NK-92 (cell line): ENCODE data around the gene GAK.

Experiments used
- DNase-seq: peaks from one replicate; lab custom pipeline; 2025; ENCODE audit not compliant: unreplicated experiment; lab: John Stamatoyannopoulos, UW

Gene GAK

DNA sequence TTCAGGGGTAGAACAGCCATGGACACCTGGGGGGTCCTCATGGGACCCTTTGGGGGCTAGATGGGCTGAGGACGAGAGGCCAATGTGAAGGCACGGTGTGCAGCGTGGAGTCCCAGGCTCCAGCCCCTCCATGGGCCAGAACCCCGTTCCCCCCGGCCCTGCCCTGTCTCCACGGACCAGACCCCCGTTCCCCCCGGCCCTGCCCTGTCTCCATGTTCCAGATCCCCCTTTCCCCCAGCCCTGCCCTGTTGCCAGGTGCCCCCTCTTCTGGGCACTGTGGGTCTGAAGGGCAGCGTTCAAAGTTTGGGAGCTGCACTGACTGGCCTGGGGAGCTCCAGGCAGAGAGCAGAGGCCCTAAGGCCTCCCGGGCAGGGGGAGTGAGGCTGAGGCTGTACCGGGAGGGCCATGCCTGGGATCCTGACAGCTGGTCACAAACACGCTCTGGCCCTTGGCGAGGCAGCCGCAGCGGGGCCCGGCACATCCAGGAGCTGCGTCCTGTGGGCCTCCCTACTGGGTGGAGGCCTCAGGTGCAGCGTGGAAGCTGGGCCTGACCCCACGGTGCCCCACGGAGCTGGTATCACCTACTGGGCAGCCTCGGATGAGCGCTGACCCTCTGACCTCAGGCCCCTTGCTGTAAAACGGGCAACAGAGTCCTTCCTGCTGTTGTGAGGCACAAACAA, 32.4 kb upstream of the GAK start:
- DNase-seq: no peak

DNA sequence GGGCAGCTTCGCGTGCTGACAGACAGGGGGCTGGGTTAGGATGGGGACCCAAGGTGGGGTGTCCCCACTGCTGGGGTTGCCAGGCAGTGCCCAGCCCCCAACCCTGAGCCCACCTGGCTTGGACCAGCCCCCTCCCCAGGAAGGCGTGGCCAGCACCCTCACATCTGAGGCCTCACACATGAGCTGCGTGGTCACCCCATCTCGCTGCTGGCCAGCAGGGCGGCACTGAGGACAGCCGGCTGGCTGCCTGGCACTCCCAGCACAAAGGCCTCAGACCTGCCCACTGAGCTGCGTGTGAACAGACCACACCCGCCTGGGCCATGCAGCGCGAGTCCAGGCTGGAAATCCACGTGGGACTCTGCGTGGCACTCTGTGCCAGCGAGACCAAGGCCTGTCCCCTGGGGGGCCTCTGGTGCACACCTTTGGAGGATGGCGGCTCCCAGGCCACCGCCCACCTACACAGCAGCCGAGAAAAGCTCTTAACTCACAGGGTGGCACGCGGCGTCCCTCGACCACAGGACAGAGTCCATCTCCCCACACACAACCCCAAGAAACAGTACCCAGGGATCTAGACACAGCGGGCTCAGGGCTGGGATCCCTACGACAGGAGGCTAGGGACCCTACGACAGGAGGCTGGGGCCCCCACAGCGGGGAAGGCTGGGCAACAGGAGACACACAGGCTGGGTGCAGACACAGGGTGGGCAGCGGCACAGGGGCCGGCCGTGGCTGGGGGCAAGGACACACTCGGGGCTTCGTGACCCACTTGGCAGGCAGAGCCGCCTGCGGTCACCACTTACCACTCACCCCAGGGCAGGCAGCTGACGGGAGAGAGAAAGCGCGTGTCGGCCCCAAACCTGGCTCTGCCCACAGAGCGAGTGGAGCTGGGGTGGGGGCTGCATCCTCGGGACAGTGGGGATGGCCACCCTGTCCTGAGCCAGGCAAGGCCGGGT, 31.4 kb upstream of the GAK start:
- no peak for DNase-seq

DNA sequence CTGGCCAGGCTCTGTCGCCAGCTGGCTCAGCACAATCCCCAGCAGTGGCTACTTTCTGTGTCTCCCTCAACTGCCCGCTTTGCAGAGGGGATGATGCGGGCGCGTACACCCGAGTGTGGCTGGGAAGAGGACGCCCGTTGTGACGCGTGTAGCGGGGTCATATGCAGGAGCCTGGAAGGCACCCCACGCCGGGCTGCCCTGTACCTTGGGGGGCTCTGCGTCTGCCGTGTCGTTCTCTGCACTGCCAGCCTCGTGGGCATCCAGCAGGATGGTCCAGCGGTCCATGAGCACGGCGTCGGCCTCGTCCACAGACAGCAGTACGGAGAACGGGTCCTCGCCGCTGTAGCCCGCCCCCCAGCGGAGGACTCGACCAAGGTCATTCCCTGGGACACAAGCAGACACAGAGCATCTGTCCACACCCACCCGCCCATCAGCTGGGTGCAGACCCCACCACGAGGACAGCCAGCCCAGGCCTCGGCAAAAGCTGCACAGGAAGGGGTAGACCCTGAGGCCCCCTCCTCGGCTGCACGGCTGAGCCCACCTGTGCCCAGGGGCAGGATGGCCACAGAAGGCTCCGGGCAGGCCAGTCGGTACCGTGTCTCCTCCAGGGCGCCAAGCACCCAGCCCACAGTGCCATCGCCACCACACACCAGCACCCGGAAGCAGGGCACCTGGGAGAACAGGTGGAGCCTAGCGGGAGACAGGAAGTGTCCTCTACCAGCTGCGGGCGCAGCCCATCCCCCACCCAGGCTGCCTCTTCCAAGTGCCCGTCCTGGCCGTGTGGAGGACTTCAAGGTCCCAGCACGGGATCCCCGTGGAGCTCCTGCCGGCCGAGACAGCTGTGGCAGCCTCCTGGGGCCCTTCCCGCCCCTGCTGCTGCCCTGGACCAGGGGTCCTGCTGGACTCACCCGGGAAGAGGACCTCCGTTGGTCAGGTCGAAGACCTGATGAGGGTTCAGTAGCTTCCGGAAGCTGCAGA, 30.4 kb upstream of the GAK start:
- DNase-seq: no peak

DNA sequence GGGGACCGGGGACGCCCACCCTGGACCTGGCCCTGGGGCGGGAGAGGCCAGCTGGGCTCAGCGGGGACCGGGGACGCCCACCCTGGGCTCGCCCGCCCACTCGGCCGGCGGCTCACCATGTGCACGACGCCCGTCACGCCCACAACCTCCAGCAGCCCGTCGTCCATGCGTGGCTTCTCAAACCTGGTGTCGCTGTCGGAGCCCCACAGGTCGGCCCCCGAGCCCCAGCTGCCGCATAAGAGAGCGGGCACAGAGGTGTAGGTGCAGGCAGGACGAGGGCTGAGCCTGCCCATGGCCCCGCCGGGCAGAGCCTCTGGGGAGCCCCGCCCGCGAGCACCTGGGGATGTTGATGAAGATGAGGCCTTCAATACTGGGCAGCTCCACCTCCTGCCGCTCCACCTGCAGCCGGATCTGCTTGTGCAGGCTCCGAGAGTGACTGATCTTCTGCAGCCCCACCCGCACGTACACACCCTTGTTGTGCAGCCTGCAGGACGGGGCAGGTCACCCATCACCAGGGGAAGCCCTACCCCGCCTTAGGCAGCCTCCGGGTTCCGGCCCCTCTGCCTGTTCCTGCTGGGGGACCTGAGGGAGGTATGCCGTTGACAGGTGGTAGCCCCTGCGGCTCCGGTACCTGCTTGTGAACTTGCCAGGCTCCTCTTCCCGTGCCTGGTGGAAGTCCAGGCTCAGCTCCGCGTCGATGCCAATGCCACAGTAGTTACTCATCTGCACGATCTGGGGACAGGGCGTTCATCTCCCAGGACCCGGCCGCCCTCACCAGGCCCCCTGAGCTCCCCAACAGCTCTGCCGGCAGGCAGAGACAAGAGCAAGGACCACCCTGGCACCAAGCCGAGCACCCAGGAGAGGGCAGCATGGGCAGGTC, 29.5 kb upstream of the GAK start:
- no peak for DNase-seq

DNA sequence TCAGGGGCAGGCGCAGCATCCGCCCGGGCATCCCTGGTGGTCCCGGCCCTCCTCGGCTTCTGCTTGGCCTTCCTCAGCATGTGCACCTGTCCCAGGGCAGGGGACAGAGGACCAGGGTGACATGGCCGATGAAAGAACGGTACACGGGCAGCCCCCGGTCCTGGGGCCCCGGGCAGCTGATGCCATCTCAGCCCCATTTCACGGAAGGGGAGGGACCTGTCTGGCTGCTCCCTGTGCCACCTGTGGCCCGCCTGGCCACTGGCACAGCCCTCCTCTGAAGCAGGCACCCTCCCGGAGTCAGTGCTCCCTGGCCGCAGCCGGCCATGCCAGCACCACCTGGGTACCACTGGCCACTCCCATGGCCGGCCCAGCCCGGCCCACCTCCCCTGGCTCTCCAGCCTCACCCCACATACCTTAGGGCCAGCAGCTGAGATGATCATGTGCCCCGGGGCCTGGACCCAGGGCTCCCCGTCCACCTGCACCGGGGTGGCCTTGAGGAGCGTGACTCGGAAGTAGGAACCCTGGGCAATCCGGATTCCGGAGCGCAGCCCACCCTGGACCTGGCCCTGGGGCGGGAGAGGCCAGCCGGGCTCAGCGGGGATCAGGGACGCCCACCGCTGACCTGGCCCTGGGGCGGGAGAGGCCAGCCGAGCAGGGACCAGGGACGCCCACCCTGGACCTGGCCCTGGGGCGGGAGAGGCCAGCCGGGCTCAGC, 28.7 kb upstream of the GAK start:
- DNase-seq: no peak

DNA sequence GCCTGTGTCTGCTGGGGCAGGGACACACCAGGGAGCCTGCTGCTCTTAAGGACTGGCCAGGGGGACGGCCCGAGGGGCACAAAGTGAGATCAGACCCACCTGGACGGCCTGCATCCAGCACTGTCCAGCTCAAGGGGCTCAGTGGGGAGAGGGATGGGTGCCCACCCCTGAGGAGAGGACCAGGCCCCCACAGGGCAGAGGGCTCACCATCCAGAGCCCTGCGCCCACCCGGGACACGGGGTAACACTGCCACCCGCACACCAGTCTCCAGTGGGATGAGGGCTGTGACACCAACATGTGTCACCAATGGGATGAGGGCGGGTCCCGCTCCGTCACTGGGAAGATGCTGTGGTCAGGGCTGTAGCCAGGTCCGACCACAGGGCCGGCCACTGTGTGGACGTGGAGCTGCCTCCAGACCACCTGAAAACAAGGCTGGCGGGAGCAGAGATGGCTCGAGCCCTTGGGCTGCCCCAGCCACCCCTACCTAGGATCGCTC, 28.1 kb upstream of the GAK start:
- DNase-seq: no peak

DNA sequence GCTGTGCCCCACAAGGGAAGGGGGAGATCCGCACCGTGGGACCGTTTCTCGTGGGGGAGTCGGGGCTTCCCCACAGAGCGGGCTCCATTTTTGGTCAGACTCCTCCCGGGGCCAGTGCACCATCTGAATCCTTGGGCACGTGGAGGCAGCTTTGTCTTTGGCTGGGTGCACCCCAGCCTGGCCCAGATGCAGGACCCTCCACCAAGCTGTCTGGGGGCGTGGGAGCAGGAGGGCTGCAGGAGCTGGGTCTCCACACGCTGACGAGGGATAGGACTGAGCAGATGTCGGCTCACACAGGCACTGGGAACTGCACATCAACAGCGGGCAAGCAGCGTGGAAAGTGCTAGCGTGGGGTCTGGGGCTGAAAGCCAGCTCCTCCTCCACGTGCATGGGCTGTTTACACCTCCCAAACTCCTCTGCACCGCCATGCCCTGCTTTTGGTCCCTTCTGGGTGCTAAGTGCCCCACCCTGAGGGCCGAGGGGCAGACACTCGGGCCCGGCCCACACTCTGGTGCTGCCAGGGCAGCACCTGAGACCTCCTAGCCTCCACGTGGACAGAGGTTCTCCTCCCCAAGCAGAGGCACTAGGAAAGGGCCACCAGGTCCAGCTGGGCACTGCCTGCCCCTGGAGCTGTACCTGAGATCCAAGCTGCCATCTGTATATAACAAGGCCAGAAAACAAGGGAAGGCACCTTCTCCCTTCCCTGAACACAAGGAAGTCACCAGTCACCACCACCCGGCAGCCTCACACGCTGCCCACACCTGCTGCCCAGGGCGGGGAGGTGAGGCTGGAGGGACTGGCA, 27.4 kb upstream of the GAK start:
- no peak for DNase-seq

DNA sequence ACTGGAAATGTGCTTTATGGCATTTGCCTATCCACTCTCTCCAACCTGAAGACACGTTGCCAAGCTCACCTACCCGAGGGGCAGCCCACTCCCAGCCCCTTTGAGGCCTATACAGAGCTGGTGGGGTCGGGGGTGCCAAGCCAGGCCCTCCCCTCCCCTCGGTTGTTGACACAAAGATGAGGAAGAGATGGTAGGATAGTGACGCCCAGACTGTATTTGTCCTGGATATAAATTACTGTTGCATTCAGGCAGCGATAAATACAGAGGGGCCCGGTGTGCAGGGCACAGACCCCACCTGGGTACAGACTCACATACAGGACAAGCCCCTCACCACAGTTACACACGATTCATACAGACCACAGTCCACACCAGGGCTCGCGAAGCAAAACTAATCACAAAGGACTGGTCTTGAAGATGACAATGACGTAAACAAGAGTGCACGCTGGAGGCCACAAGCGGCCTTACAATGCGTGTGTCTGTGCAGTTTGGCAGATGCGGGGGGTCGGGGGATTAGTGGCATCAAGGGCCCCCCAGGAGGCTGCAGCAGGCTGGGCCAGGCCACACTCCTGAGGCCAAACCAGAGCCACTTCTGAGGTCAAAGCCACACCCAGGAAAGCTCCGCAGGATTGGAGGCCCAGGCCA, 26.7 kb upstream of the GAK start:
- no peak for DNase-seq

DNA sequence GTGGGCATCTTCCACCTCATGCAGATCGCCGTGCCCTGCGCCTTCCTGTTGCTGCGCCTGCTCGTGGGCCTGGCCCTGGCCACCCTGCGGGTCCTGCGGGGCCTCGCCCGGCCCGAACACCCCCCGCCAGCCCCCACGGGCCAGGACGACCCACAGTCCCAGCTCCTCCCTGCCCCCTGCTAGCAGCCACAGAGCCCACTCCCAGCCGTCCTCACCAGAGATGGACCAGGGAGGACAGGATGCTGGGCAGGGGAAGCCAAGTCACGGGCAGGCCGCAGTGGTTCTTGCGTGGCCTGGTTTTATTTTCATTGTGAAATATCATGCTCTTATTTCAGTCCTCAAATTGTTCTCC, 26.2 kb upstream of the GAK start:
- no peak for DNase-seq

DNA sequence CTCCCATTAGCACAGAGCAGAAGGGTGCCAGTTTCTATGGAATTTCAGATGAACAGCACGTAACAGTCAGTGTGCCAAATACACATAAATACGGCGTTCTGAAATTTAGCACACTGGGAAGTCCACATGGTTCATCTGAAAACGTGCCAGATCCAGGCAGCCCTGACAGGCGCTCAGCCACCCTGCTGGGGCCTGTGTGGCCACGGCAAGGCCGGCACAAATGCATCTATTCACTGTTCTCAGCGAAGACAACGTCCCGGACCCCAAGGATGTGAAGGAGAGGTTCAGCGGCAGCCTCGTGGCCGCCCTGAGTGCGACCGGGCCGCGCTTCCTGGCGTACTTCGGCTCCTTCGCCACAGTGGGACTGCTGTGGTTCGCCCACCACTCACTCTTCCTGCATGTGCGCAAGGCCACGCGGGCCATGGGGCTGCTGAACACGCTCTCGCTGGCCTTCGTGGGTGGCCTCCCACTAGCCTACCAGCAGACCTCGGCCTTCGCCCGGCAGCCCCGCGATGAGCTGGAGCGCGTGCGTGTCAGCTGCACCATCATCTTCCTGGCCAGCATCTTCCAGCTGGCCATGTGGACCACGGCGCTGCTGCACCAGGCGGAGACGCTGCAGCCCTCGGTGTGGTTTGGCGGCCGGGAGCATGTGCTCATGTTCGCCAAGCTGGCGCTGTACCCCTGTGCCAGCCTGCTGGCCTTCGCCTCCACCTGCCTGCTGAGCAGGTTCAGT, 25.6 kb upstream of the GAK start:
- DNase-seq: no peak

DNA sequence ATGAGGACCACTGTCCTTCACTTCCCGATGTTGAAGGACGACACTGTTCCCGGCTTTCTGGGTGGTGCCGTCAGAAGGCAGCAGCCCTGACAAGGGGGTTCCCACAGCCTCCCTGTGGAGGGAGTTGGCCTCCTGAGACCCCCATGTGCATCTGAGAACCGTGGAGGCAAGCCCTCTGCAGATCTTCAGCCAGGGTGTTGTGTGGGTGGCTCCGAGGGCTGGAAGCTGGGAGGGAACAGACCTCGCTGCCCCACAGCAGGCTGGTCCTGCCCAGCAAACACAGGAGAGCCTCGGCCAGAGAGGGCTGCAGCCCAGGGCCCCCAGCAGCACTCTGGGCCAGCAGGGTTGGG, 25.1 kb upstream of the GAK start:
- no peak for DNase-seq

DNA sequence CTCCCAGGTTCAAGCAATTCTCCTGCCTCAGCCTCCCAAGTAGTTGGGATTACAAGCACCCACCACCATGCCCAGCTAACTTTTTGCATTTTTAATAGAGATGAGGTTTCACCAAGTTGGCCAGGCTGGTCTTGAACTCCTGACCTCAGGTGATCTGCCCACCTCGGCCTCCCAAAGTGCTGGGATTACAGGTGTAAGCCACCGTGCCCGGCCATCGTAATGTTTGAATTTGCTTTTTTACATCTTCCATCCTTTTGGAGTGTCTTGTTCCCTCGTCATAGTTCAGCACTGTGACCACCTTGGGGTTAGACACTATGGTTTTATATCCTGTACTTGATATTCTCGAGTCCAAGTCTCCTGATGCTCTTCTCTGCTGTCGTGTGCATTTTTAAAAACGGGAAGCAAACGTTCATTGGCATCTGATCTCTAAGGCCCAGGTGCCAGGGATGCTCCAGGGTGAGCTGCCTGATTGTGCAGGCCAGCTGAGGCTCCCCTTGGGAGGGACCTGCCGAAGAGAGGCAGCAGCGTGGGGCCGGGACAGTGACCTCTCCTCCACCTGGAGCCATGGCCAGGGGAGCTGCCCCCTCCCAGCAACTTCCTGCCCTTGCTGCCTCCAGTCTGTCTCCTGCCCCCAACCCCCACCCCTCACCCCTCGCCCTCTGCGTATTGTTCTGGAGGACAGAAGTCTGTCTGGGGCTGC, 24.6 kb upstream of the GAK start:
- no peak for DNase-seq

DNA sequence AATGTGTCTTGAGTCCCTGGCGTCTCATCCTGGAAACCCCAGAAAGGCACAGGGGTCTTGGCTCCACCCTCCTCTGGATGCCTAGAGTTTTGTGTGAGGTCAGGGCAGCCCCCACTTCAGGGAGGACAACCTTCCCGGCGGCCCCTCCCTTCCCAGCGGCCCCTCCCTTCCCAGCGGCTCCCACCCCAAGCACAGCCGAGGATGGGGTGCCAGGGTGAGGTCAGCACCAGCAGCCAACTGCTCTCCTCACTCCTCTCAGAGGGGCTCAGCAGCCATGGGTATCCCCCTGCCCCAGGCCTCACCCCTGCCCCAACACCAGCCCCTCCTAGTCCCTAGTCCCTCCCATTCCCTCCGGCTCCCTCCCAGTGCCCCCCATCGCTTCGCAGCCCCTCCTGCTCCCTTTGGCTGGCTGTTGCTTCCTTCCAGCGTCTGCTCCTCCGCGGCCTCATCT, 23.8 kb upstream of the GAK start:
- no peak for DNase-seq

DNA sequence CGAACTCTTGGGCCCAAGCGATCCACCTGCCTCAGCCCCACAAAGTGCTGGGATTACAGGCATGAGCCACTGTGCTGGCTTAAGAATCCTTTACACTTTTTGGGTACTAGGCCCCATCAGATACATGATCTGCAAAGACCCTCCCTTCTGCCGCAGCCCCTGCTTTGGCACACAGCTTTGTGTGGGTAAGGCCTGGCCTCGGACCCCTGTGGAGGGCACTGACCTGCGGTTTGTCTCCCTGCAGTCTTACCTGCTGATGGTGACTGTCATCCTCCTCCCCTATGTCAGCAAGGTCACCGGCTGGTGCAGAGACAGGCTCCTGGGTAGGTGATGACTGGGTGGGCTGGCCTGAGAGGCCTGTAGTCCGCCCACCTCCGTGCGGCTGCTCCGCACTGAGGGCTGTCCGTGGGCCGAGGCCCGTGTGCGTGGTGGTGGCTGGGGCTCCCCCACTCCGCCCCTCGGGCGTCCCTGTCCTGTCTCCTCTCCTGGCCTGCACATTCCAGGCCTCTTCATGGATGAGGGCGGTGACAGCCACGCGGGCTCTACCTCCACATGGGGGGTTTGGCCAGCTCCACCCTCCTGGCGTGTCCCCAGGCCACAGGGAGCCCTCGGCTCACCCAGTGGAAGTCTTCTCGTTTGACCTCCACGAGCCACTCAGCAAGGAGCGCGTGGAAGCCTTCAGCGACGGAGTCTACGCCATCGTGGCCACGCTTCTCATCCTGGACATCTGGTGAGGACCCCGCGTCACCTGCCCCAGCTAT, 23.2 kb upstream of the GAK start:
- no peak for DNase-seq

DNA sequence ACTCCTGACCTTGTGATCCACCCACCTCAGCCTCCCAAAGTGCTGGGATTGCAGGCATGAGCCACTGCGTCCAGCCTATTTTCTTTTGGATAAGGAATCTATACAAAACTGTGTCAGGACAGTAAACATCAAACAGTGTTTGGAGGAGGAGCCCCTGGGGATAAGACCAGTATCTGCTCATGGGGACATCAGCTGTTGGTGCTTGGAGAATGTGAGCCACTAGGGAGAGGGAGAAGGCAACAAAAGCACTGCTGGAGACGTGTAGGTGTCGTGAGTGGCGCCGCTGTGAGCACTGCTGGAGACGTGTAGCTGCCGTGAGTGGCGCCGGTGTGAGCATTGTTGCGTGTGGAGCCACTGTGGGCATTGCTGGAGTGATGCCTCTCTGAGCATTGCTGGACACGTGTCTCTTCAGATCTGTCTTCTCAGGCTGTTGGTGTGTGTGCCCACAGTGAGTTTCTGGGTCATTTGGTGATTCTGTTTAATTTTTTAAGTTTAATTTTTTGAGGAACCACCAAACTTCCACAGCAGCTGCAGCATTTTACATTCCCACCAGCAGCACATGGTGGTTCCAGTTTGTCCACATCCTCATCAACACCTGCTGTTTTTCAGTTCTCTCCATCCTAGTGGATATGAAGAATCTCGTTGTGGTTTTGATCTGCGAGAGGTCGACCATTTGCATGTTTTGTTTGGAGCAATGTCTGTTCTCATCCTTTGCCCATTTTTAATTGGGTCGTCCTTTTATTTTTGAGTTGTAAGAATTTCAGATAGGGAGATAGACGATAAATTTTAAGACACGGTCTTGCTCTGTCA, 22.3 kb upstream of the GAK start:
- no peak for DNase-seq

DNA sequence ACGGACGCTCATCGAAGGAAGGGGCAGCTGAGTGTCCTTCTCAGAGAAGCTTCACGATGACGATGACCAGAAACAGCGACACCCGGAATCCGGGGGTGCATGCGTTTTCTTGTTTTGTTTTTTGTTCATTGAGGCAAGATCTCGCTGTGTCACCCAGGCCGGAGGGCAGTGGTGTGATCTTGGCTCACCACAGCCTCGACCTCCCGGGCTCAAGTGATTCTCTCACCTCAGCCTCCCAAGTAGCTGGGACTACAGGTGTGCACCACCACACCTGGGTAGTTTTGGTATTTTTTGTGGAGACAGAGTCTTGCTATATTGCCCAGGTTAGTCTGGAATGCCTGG, 21.4 kb upstream of the GAK start:
- DNase-seq: no peak
